ENCODE results near the gene CARS2.

DNA sequence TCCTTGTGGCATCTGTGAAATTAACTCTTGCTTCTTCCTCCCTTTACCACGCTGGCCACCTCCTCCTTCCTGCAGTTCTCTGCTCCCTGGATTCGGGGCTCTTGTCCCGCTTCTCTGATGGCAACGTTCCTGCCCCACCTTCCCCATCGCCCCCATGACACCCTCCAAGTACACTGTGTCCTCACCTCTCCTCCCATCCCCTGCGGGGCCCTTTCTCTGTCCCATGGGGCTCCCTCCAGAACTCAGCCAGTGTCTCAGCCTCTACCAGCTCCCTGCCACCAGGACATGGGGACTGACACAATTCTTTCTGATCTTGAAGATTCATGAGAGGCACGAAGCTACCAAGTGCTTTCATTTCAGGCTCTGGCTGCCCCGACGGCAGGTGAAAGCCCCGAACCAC is 9.1 kb downstream of the CARS2 start:
- TF ChIP-seq, protein P1, sequence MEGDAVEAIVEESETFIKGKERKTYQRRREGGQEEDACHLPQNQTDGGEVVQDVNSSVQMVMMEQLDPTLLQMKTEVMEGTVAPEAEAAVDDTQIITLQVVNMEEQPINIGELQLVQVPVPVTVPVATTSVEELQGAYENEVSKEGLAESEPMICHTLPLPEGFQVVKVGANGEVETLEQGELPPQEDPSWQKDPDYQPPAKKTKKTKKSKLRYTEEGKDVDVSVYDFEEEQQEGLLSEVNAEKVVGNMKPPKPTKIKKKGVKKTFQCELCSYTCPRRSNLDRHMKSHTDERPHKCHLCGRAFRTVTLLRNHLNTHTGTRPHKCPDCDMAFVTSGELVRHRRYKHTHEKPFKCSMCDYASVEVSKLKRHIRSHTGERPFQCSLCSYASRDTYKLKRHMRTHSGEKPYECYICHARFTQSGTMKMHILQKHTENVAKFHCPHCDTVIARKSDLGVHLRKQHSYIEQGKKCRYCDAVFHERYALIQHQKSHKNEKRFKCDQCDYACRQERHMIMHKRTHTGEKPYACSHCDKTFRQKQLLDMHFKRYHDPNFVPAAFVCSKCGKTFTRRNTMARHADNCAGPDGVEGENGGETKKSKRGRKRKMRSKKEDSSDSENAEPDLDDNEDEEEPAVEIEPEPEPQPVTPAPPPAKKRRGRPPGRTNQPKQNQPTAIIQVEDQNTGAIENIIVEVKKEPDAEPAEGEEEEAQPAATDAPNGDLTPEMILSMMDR (IDR thresholded peaks at IDR 0.05), result no peak
- no peak for TF ChIP-seq POLR2AphosphoS5 (IDR thresholded peaks at IDR 0.05)
- TF ChIP-seq EP300 (IDR thresholded peaks at IDR 0.05), result no peak
- TF ChIP-seq POLR2A (IDR thresholded peaks at IDR 0.05), result no peak

All from sigmoid colon (tissue), 4 donors.